ENCODE results near the gene SDK1.

Gene SDK1

DNA sequence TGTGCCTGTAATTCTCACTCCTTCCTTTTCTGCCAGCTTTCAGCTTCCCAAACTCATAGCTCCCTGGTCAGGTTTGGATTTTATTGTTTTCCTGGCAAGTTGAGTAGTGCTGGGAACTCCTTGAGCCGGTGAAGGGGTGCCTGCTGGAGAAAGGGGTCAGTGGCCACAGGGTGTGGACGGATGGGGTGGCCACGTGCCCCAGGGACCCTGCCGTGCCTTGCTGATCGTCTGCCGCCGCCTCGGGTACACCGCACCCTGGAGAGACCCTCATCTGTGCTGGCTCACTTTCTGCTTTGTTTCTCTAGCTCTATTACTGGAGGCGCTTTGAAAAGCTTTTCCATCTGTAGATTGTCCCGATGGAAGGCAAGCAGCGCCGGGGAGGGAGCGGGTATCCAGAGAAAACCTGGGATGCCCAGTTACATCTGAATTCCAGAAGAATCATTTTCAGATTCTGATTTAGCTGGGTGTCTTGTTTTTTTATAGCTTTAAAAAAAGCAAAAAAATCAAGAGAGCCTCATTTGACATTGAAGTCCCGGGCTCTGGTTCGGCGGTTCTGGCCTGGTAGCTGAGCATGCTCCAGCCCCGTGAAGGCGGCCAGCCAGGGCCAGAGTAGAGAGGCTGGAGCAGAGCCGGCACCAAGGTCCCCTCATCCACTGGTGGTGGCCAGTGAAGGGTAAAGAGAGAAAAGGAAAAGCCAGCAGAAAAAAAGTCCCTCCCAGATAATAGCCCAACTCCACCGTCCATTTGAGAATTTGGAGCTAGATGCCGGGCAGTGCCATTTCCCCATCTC lies 870.1 kb downstream of the SDK1 start:
- no peak for DNase-seq

DNA sequence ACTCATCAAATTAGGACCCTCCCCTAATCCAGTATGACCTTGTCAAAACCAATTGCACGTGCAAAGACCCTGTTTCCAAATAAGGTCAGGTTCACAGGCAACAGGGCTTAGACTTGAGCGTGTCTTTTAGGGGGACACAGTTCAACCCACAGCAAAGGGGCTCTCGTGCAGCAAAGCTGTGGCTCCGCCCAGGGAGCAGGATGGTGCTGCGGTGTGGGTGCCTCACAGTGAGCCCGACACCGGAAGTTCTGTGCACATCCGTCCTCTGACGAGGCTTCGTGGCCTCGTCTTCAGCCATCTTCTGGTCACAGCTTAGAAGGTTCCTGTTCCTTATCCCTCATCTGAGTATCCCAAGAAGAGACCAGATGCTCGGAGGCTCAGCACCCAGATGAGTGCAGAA lies 871.8 kb downstream of the SDK1 start:
- DNase-seq: no peak

DNA sequence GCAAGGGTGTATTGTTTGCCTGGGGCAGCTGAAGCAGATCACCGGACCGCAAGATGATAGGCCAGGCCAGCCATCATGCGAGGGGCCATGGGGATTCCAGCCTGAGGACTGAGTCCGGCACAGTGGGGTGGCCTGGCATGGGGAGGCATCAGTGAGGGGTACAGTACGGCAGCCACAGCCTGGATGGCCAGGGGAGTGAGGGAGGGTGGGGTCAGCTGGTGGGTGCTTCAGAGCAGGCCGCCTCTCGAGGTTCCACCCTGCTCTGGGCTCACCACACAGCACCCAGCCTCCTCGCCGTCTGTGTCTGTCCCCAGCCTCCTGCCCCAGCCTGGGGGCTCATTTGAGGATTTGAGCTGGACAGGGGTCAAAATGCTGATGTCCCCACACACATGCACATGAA lies 872.6 kb downstream of the SDK1 start:
- no peak for DNase-seq

DNA sequence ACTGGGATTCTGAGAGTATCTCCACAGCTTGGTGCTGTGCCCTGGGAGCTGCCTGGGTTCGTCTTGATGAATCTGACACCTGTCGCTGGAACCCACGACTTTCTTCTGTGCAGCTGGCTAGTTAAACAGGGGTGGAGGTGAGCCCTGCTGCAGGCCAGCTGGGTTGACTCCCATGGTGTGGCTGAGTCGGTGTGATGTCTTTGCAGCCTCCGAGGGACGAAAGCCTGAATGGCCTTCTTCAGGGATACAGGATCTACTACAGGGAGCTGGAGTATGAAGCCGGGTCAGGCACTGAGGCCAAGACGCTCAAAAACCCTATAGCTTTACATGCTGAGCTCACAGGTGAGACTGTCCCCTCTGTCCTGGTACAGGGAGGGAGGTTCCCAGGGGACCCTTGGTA lies 873.0 kb downstream of the SDK1 start:
- DNase-seq: no peak

DNA sequence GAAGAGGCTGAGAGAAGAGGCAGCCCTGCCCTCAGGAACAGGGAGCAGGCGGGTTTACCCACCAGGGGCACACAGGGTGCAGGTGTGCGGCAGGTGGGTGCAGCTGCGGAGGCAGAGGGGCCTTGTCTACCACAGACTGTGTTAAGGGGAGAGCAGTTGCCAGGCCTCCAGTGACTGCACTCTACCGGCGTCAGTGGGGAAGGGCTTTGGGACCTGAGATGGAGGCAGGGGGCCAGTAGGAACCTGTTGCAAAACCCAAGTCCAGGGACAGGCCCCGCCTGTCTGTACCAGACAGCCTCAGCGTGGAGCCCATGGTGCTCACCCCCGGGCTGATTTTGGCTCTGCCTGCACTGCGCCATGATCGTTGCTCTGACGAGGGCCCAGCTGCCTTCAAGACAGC lies 873.4 kb downstream of the SDK1 start:
- DNase-seq: no peak

DNA sequence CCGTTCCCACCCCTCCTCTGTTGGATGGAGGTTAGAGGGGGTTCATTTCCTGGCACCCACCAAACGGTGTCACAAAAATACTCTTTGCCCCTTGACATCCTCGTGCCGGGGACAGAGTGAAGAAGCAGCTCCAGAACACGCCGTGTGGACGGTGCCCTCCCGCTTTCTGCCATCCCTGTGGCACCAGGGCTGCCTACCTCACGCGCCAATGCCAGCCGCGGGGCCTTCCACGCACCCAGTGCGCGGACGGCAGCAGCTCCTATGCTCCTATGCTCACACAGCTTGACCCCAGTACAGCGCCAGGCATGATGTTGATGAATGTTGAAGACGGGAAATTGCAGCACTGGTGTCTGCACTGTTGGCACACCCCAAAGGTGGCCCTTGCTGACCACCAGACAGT lies 873.8 kb downstream of the SDK1 start:
- no peak for DNase-seq

DNA sequence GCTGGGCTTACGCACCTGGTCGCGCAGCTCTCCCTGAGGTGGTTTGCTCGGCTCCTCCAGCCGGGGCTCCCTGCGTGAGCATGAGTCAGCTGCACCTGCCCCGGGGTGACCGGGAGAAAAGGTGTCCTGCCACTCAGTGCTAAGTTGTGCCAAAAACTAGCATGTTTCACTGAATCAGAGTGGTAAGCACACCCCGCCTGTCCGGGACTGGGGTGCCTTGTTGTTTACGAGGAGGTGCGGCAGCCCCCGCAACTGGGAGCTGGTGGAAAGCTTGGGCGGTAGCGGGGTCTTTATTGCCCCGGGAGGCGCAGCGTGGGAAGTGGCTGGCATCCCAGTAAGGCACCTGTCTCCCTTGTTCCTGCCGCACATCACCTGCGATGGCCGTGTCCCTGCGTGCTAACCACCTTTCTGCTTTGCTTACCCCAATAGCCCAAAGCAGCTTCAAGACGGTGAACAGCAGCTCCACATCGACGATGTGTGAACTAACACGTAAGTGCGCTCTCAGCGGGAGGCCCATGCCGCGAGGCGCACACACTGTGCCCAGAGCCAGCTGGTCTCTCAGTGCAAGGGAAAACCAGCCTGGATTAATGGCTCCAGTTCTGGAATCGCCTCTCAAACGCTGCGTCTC lies 874.4 kb downstream of the SDK1 start:
- DNase-seq: no peak

DNA sequence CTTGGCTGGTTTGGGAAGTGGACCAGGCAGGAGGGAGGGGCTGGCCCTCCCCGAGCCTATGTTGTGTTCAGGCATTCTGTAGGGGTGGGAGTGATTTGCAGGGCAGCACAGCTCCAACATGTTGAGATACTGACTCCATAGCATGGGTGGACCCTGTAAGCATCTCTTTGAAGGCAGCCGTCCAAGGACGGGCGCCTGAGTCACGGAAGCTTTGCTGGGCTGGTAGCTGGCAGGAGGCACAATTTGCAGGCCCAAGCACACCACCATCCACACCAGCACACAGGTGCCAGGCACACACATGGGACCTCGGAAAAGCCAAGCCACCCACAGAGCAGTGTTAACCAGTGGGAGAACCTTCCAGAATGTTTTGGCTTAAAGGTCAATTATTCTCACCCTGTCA lies 875.9 kb downstream of the SDK1 start:
- DNase-seq: no peak

DNA sequence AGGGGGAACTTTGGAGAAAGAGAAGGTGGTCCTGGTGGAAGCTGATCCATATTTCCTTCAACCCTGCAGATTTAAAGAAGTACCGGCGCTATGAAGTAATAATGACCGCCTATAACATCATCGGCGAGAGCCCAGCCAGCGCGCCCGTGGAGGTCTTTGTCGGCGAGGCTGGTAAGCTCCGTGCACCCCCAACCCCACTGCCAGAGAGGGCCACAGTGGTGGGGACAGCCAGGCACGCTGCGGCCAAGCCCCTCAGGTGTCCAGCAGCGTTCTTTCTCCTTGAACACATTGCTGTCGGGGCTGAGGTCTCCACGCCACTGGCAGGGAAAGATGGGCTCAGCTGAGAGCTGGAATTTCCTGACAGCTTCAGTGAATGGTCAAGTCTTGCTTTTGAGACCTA lies 877.4 kb downstream of the SDK1 start:
- no peak for DNase-seq

DNA sequence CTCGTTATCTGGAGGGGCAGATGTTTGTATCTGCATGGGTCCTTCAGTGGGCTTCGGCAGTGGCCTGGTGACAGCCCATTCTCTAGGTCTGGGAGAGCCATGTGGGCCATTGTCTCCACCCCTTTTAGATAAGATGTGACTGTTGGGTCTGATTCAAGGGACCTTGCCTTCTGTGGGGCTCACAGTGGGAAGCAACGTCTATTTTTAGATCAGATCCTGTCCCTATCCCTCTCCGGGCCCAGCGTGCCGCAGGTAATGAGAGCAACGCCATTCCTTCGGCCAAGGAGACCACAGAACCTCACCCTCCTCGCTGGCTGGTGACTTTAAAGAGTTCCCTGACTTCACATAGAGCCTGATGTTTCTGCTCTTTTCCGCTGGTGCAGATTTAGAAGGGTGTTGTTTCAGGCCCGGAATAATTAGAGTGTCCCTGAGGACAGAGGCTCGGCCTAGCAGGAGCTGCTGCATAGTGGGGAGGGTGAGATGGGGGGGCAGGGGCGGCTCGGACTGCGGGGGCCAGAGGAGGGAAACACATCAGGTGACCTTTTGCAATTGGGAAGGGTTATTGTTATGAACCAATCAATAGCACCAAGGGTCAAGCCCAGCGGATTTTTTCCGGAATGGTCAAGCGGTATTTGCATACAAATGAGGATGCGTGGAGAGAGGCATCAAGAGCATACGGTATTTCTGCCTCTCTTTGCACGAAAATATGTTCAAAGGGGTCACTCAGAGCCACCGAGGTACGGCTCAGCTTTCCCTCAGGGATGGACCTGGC lies 878.0 kb downstream of the SDK1 start:
- DNase-seq: no peak

DNA sequence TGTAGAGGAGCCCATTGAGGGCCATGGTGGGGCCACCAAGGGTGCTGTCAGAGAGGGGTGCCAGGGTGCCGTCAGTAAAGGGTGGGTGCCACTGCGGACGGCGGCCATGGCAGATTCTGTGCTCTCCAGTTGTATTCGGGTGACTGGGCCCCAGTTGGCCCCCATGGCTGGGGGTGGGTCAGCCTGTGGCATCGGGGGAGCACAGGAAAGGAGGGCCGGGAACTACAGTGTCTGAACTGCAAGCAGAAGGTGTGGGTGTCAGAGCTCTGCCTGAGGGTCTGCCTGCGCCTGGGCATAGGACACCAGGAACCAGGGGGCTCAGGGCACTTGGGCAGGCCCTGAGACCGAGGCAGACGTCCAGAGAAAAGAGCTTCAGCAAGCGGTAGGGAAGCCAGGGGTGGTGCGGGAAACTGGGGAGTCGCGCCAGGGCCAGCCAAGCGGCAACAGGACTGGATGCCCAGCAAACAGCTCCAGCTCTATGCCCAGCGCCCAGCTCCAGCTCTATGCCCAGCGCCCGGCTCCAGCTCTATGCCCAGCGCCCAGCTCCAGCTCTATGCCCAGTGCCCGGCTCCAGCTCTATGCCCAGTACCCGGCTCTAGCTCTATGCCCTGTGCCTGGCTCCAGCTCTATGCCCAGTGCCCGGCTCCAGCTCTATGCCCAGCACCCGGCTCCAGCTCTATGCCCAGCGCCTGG lies 878.8 kb downstream of the SDK1 start:
- DNase-seq: no peak

DNA sequence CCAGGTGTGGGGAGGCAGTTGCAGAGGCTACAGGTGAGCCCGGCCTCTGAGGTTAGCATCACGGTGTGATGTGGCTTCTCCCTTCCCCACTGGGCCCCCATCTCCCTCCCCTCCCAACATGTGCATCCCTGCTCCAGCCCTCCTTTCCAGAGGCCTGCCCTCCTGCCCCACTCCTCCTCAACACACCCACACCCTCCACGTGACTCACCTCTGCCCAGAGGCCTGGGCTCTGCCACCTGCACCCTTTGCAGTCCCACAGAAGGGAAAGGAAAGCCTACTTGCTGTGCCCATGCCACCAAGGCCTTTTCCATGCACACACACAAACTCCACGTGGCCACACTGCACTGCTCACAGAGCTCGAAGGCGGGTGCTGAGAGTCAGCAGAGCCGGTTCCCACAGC lies 880.4 kb downstream of the SDK1 start:
- no peak for DNase-seq

DNA sequence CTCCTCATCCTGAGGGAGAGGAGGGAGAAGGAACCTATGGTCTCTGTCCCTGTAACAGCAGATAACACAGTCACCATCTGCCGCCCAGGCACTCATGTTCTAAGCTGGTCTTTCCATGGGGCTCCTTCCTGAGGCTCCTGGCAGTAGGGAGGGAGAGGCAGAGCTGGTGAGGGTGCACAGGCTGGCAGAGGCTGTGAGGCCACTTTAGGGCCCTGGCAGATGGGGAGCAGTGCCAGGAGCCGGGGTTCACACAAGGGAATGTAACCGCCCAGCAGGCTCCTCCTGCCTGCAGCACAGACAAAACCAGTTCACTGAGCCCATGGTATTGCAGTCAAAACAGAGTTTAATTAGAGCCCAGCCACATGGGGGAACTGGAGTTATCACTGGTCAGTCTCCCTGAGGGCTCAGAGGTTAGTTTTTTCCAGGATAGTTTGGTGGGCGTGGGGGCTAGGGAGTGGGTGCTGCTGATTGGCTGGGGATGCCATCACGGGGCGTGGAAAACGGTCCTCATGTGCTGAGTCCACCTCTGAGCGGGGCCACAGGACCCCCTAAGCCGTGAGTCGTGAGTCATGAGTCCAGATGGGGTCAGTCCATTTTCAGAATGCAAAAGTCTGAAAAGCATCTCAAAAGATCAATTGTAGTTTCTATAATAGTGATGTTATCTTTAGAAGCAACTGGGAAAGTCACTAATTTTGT lies 881.7 kb downstream of the SDK1 start:
- DNase-seq: no peak

DNA sequence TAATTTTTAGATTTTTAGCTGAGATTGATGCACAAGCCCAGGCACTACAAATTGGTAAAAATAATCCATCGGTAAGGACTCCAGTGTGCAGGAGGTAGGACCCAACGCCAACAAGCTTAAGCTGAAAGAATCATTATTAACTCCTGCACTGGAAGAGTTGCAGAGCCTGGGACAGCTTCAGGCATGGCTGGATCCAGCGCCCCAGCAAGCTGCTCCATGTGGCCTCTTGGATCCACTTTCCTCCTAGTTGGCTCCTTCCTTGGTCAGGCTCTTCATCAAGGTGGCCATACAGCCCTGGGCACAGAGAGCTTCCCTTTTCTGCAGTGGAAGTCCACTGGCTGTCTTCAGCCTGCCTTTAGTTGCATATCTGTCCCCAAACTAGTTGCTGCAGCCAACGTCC lies 883.6 kb downstream of the SDK1 start:
- no peak for DNase-seq

DNA sequence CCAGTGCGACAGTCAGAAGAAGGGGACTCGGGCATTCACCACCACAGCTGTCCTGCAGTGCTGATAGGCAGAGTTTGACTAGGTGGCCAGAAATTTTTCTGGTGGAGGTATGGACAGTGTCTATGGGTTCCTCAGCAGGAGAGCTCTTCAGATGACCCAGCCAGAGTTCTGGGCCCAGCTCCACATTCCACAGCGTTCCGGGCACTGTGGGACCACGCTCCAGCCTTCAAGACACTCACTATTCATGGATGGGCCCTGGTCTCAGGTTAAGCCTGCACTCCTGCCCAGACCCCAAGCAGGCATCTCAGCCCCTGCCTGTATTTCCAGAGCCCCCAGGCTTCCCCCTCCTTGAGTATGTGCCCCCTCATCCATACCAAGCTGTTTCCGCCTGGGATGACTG lies 884.1 kb downstream of the SDK1 start:
- no peak for DNase-seq

DNA sequence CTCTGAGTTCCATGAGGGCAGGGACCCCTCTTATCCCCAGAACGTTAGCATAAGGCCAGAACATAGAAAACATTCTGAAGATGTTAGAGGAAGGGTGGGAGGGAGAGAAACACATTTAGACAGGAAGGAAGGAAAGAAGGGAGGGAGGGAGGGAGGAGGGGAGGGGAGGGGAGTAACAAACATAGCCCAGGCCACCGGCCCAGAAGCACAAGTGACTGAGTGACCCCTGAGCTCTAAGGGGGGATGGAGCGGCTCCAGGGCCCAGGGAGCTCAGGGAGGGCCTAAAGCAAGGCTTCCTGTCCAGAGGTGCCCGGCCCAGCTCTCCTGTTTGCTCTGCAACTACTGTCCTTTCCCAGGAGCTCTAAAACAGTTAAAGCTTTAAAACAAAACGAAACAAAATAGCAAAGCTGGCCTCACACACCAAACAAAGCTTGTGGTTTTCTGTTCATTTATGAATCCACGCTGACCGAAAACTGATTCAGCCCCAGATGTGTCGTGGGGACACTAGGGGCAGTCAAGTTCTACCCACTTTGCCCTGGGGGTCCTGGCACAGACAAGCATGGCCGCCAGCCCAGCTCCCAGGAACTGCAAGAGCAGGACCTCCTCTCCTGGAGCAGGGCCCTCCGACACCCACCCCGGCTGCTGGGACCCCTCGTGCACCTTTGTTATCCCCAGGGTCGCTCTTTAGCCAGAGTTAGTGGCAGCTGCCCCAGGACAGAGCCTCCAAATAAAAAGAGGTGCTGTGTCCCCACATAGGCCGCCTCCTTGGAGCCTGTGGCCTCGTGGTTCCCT lies 884.9 kb downstream of the SDK1 start:
- no peak for DNase-seq

DNA sequence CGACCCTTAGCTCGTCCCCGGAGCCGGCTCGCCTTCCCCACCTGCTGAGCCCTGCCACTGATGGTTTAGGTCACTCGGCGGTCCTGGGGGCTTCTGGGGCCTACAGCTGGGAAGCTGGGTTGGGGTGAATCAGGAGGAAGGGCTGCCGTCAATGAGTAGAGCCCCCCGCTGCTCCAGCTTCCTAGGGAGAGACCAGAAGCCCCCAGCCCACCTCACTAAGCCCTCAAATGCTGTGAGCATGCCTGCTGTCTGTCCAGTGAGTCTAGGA lies 885.4 kb downstream of the SDK1 start:
- DNase-seq: no peak

DNA sequence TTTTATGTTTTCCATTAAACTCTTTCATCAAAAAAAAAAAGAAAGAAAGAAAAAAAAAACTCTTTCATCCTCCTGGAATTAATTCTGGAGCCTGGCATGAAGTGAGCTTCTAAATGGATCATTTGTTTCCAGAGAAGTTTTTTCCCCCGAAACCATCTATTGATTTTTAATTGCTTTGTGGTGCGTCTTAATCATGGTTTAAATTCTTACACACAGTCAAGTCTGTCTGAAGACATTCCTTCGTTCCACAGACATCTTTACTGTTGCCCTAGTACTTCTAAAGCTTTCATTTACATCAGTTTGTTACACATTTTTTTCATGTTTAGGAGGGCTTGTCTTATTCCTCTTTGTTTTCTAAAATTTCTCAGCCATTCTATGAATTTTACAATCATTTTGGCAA lies 887.6 kb downstream of the SDK1 start:
- no peak for DNase-seq

DNA sequence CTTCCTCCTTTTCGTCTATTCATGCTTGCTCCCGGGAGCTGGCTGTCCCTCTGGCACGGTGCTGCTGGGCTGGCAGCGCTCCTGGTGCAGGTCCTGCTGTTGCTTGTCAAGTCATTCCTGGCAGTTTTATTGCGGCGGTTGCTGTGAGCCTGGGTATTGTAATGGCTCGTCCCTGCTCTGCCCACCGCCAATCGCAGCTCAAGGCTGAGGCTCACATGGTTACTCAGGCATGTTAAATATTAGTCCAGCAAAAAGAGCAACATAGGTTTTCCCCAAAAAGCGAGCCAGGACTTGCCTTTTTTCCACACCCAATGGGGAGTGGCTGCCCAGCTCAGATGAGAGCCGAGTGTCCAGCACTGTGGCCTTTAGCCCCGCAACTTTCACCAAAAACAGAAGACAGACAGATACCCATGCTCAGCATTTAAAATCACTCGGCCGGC lies 888.1 kb downstream of the SDK1 start:
- DNase-seq: peak; percentile 45

DNA sequence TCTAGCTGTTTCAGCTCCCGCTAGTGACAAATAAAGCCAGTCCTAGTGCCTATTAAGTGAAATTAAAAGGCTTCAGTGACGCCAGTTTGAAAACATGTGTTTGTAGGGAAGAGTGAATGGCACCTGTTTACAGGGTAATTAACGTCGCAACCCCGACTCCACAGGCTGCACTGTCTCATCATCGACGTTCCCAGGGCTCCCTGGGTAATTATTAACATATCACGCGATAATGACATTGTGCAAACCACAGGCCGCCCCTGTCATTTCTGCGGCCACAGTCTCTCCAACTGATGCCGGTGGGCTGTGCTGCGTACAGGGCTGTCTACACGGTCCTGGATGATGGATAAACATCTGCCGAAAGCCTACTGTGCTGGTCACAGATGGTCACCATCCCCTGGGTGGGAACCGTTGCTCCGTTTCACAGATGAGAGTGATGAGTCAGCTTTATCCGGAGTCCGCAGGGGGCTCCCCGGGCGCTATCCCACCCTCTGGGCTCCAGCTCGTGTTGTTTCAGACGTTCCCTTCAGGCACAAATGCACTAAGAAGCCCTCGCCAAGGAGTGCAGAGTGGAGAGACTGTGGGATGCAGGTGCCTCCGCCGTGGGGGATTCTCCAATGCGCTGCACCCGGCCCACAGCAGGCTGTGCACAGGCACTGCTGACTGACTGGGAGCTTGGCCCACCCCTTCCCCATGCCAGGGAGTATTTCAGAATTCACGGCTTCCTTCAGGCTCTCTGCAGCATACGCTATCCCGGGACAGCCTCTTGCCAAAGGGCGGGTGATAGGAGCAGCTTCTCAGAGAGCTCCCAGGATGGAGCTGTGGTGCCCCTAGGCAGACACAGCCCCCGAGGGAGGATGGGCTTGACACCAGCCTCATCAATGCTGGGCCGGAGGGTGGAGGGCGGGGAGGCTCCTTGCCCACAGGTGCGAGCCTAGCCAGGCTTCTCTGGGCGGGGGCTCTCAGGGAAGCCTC lies 889.2 kb downstream of the SDK1 start:
- peak; percentile 11 for DNase-seq

DNA sequence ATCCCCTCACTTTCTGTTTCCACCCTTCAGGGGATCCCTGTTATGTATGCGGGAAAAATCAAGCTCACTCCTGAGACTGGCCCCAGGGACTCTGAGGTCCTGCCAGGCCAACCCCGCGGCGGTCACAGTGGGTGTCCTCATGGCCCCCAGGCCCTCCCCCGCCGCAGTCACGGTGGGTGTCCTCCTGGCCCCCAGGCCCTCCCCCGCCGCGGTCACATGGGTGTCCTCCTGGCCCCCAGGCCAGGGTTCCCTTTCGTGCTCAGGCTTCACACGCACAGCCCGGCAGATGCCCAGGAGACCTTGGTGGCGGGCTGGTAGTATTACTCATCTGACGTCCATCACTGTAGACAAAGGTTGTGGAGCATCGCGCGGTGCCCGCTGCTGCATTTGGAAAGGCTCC lies 890.0 kb downstream of the SDK1 start:
- no peak for DNase-seq

All from NCI-H774 (cell line).